Breast epithelium (tissue), 3 donors: ENCODE results near the gene PHYKPL.

Experiments used
- CTCF ChIP-seq, 3 donors: fragments of 450-650 bp; IDR thresholded peaks; one replicate each; pipeline ENCODE4 v1.5.1; 2016 to 2017; ENCODE audit warnings: antibody characterized with exemption in 3 of 3, mild to moderate bottlenecking in 3 of 3, moderate library complexity in 3 of 3
- POLR2A ChIP-seq: fragments of 450-650 bp; IDR thresholded peaks from one replicate; pipeline ENCODE4 v1.6.1; 2016; ENCODE audit warnings: antibody characterized with exemption, mild to moderate bottlenecking, moderate library complexity
- POLR2AphosphoS5 ChIP-seq, 3 donors: sonication (generic); formaldehyde crosslinking; IDR thresholded peaks; one replicate each; pipeline ENCODE4 v1.6.1; 2017; ENCODE audit warnings: antibody characterized with exemption in 3 of 3

- TF ChIP-seq POLR2A, result no peak
- TF ChIP-seq CTCF (IDR thresholded peaks at IDR 0.05), result no peak
- no peak for TF ChIP-seq POLR2AphosphoS5 (IDR thresholded peaks at IDR 0.05)
Observed at GRCh38 chr5:178249191-178249989, 16.8 kb upstream of the PHYKPL start.
